Glutamatergic neuron (in vitro differentiated cells): ENCODE results near the gene CRACR2A. TPM values are rescaled to one million over a fixed set of nuclear protein-coding genes. Genes with fewer than 3 reads are reported as not detected.

ENCODE experiments used
- DNase-seq: peaks from one replicate; pipeline ENCODE4 v3.0.0; 2022
- H3K27ac Mint-ChIP-seq: one replicate; pipeline ENCODE4 v1.8.0; 2020; ENCODE audit warnings: mild to moderate bottlenecking, mixed read lengths, inconsistent platforms; ENCODE audit not compliant: unreplicated experiment
- H3K27me3 Mint-ChIP-seq: one replicate; pipeline ENCODE4 v1.8.0; 2020; ENCODE audit warnings: mild to moderate bottlenecking, moderate library complexity, mixed read lengths, inconsistent platforms; ENCODE audit not compliant: unreplicated experiment
- H3K36me3 Mint-ChIP-seq: one replicate; pipeline ENCODE4 v1.8.0; 2020; ENCODE audit warnings: mild to moderate bottlenecking, mixed read lengths, inconsistent platforms; ENCODE audit not compliant: unreplicated experiment
- H3K4me1 Mint-ChIP-seq: one replicate; pipeline ENCODE4 v1.8.0; 2020; ENCODE audit warnings: mild to moderate bottlenecking, low read depth, mixed read lengths, inconsistent platforms; ENCODE audit not compliant: unreplicated experiment
- H3K4me3 Mint-ChIP-seq: one replicate; pipeline ENCODE4 v1.8.0; 2020; ENCODE audit warnings: mild to moderate bottlenecking, mixed read lengths, inconsistent platforms; ENCODE audit not compliant: unreplicated experiment
- H3K9me3 Mint-ChIP-seq: one replicate; pipeline ENCODE4 v1.8.0; 2020; ENCODE audit warnings: mild to moderate bottlenecking, moderate library complexity, mixed read lengths, inconsistent platforms; ENCODE audit not compliant: unreplicated experiment
- total RNA-seq: library from RNA; stranded (reverse); fragmentation: NEBNext Ultra II Directional; extraction: Animal tissue kit (Norgen Biotek cat#: 25700); gene quantifications from one replicate; pipeline ENCODE4 v1.2.1, GENCODE V29; 2021; ENCODE audit not compliant: unreplicated experiment
- TF ChIP-seq, protein P1 (sequence below): fragments of 200-600 bp; sonication (generic); IDR thresholded peaks from one replicate; pipeline ENCODE4 v1.5.0; 2021; ENCODE audit not compliant: partially characterized antibody, unreplicated experiment

The CRACR2A gene
- total RNA-seq, 1 donor from 2014 or later, result 4.5 TPM

DNA sequence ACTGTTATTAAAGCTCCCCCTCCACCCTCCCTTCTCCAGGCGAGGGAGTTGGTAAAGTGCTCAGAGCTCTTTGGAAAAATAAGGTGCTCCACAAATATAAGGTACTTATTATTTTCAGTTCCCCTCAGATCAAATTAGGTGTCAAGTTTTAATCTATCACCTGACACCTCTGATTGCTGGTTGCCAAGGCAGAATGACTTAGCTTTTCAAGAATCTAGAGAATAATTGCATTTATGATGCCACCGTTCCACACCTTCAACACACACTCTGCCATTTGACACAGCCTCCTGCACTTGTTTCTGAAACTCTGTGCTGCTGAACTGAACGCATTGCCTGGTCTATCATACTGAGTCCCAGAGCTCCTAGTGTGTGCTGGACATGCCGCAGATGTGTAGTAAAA is 128.6 kb downstream of the CRACR2A start:
- Mint-ChIP-seq H3K4me1 (peaks cover 25% of the 10 kb centered on the region), H3K36me3 (no peaks in the 10 kb centered on the region), H3K4me3 (no peak overlapping the region), H3K27me3 (peaks cover 6% of the 10 kb centered on the region), H3K27ac (no peak overlapping the region), H3K9me3 (peaks cover 3% of the 10 kb centered on the region)
- no peak for DNase-seq
- TF ChIP-seq, protein P1, sequence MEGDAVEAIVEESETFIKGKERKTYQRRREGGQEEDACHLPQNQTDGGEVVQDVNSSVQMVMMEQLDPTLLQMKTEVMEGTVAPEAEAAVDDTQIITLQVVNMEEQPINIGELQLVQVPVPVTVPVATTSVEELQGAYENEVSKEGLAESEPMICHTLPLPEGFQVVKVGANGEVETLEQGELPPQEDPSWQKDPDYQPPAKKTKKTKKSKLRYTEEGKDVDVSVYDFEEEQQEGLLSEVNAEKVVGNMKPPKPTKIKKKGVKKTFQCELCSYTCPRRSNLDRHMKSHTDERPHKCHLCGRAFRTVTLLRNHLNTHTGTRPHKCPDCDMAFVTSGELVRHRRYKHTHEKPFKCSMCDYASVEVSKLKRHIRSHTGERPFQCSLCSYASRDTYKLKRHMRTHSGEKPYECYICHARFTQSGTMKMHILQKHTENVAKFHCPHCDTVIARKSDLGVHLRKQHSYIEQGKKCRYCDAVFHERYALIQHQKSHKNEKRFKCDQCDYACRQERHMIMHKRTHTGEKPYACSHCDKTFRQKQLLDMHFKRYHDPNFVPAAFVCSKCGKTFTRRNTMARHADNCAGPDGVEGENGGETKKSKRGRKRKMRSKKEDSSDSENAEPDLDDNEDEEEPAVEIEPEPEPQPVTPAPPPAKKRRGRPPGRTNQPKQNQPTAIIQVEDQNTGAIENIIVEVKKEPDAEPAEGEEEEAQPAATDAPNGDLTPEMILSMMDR, result no peak

DNA sequence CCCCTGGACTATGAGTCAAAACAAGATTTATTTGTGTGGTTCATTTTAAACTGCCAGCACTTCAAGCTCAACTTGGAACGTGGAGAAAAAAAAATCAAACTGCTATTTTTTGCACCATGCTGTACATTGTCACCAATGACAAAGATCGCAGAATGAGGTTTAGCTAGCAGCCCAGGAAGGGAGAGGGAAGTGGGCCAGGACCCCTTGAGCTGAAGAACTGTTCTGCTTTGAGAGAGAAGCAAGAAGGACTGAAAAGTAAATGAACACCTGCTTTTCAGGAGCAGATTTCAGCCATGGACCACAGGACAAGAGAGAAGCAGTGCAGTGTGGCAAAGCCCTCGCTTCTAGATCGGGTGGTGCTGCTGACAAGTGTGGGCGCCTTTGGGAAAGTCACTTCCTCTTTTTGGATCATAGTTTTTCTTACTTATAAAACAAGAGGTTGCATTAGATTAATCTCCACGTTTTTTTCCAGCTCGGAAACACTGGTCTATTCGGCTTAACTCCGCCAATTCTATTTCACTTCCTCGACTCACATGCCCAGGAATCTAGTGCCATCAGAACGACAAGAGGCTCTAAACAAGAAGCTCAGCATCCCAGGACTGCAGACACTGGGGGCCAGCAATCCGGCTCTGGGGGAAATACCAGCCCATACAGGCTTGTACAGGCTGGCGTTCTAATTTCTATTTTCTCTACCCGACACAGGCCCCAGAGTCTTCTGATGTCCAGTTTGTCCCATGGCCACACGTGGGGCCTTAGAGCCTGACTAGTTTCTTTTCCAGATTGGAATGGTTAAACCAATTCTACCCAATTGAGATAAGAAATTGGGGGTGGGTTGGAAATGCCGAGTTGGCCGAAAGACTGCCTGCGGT is 129.9 kb downstream of the CRACR2A start:
- TF ChIP-seq, protein P1, result no peak
- Mint-ChIP-seq H3K27ac (no peak overlapping the region), H3K27me3 (peaks cover 3% of the 10 kb centered on the region), H3K36me3 (no peaks in the 10 kb centered on the region), H3K9me3 (peaks cover 3% of the 10 kb centered on the region), H3K4me1 (peaks cover 16% of the 10 kb centered on the region), H3K4me3 (no peak overlapping the region)
- DNase-seq, result no peak

DNA sequence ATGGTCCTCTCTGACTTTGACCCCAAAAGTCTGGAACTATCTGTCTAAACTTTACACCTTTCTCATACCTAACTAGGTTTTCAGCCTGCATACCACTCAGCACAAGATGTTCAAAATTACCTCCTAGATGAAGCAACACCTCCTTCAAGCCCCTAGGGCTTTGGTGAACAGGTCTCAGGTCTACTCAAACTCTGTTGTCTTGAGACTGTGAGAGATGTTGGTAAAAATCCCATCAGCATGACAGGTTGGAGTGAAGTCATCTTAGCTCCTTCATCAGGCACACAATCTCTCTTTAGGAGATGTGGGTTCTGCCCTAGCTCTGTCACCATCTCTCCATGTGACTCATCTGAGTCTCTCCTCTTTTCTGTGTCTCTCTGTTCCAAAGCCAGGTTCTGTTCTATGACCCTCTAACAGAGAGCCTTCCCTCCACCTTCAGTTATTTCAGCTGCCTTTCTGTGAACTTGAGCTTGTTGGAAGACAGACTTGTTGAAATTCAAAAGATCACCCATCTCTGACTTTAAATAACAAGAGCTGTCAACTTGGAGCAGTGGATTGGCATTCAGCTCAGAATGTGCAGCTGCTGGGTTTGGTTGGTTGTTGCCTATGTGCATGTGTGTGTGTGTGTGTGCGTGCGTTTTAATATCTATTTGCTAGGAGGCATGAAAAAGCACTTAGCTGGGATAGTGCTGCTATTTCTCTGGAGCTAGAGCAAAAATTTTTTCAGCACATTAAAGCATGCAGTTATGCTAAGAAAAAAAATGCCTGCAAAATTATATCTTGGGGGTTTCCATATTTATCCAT is 130.7 kb downstream of the CRACR2A start:
- H3K27me3 Mint-ChIP-seq, result peaks cover 3% of the 10 kb centered on the region
- no peak for DNase-seq
- TF ChIP-seq, protein P1, result no peak
- no peak overlapping the region for H3K4me3 Mint-ChIP-seq
- H3K9me3 Mint-ChIP-seq, result peaks cover 3% of the 10 kb centered on the region
- H3K27ac Mint-ChIP-seq, result no peak overlapping the region
- H3K36me3 Mint-ChIP-seq, result no peaks in the 10 kb centered on the region
- H3K4me1 Mint-ChIP-seq, result peaks cover 24% of the 10 kb centered on the region

DNA sequence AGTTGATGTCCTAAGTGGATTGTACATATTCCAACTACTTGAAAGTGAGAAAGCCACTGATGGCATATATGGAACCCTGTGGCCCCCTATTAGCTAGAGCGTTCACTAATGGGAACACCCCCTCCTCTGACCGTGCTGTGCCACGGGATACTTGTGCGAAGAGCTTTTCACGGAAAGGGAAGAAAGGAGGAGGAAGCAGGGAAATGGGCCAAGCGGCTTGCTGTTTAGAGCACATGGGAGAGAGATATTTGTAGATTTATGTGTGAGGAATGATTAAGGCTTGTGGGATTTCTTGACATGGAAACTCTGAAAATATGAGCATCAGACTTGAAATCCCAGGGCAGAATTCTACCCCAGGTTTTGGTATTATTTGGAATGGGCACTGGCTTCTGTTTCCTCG is 132.1 kb downstream of the CRACR2A start:
- TF ChIP-seq, protein P1, result no peak
- peaks cover 27% of the 10 kb centered on the region for H3K4me1 Mint-ChIP-seq
- peak overlapping the region; percentile 48 for H3K4me3 Mint-ChIP-seq
- DNase-seq, result no peak
- no peak overlapping the region for H3K27ac Mint-ChIP-seq
- no peaks in the 10 kb centered on the region for H3K36me3 Mint-ChIP-seq
- H3K9me3 Mint-ChIP-seq, result peaks cover 3% of the 10 kb centered on the region
- peaks cover 7% of the 10 kb centered on the region for H3K27me3 Mint-ChIP-seq
